ENCODE measurements around the gene PSD2. TPM values are rescaled to one million over a fixed set of nuclear protein-coding genes. Genes with fewer than 3 reads are reported as not detected.

PSD2 gene
- total and polyA plus RNA-seq, 2 donors (not counting 1 experiment from before 2014, with no cell fraction given) = 0.10 to 0.17 TPM

DNA sequence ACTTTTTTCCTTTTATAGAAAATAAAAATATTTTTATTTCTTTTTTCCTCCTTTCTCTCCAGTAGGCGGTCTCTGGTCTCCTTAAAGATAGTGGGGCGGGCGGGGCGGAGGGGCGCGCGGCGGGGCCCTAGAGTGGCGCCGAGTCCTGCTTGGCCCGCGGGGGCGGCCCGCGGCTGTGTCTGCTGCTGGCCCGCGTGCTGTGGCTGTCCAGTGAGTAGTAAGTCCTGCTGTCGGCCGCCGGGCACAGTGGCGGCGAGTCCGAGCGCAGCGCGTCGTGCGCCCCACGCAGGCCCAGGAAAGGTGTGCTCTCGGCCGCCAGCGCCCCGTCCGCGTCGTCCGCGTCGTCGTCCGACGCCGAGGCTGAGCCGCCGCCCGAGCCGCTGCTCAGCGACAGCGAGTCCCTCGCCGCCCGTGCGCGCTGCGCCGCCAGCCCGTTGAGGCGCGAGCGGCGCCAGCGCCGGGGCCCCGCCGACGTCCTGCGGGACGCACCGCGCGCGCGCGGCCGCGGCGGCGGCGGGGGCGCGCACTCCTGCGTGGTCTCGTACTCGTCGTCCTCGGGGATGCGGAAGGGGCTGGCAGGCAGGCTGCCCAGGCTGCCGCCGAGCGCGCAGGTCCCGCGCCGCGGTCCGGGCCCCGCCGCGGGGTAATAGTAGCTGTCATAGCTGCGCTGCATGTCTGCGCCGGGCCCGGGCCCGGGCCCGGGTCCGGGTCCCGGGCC is 52.3 kb downstream of the PSD2 start:
- intact Hi-C loops (cut with micrococcal nuclease) = loop anchor here (5.0 kb wide), 3 partner anchors 216 to 1636 kb away; partner anchors contain the start of gene CDC23
- Mint-ChIP-seq H3K27me3 (peaks cover 19% of the 10 kb centered on the region), H3K9me3 (ENCODE audit: insufficient read depth) (no peaks in the 10 kb centered on the region), H3K4me1 (peaks cover 15% of the 10 kb centered on the region), H3K27ac (peak overlapping the region; percentile 75), H3K4me3 (peak overlapping the region; percentile 78)
- Histone ChIP-seq H3K4me1 (ENCODE audit: control insufficient read depth in 2 of 2, insufficient read depth in 2 of 2, low read length in 2 of 2) (peaks cover 8 to 16% of the 10 kb centered on the region in 2 donors), H3K79me2 (ENCODE audit: control insufficient read depth, insufficient read depth, low read length) (no peaks in the 10 kb centered on the region), H3K4me3 (ENCODE audit: control extremely low read depth in 1 of 5, extremely low read depth in 1 of 5, insufficient read depth in 1 of 5, low read depth in 2 of 5, low read length in 4 of 5) (peak overlapping the region in 4 of 5 experiments; percentile 45 to 86 (median 60)), H4K20me1 (ENCODE audit: control insufficient read depth, insufficient read depth, low read length, poor library complexity, severe bottlenecking) (no peaks in the 10 kb centered on the region), H3K27ac (ENCODE audit: low read length in 2 of 2) (peak overlapping the region in 1 of 2 donors; percentile 60), H3K9ac (ENCODE audit: low read length) (peak overlapping the region; percentile 77), H3K9me3 (ENCODE audit: control extremely low read depth in 1 of 3, control insufficient read depth in 2 of 3, insufficient read depth in 1 of 3, low read length in 2 of 3) (no peaks in the 10 kb centered on the region), H3K27me3 (replicated peaks in 1 of 4; ENCODE audit: control extremely low read depth in 1 of 4, control insufficient read depth in 3 of 4, insufficient read depth in 4 of 4, low read length in 3 of 4) (peaks cover 0 to 36% (median 18%) of the 10 kb centered on the region in 4 experiments), H3K36me3 (replicated peaks in 1 of 2; ENCODE audit: control extremely low read depth in 1 of 2, control insufficient read depth in 1 of 2, extremely low read depth in 1 of 2, insufficient read depth in 2 of 2, low read length in 1 of 2) (no peaks in the 10 kb centered on the region), H3K4me2 (replicated peaks; ENCODE audit: low read depth, low read length, poor library complexity, severe bottlenecking) (peak overlapping the region; percentile 93), H2AFZ (ENCODE audit: insufficient read depth, low read depth, low read length, poor library complexity, severe bottlenecking) (peak overlapping the region; percentile 88)
- peak; percentile 88 for ATAC-seq (ENCODE audit: low read depth)
- TF ChIP-seq, protein P1, sequence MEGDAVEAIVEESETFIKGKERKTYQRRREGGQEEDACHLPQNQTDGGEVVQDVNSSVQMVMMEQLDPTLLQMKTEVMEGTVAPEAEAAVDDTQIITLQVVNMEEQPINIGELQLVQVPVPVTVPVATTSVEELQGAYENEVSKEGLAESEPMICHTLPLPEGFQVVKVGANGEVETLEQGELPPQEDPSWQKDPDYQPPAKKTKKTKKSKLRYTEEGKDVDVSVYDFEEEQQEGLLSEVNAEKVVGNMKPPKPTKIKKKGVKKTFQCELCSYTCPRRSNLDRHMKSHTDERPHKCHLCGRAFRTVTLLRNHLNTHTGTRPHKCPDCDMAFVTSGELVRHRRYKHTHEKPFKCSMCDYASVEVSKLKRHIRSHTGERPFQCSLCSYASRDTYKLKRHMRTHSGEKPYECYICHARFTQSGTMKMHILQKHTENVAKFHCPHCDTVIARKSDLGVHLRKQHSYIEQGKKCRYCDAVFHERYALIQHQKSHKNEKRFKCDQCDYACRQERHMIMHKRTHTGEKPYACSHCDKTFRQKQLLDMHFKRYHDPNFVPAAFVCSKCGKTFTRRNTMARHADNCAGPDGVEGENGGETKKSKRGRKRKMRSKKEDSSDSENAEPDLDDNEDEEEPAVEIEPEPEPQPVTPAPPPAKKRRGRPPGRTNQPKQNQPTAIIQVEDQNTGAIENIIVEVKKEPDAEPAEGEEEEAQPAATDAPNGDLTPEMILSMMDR (IDR thresholded peaks at IDR 0.05) = peak; percentile 27
- no peak for TF ChIP-seq EZH2 (IDR thresholded peaks at IDR 0.05; ENCODE audit: borderline replicate concordance, insufficient read depth, low read depth, low read length, poor library complexity, severe bottlenecking)
- peak; percentile 92 for DNase-seq
- POLR2A ChIA-PET = interaction anchor here (1.0 kb wide), 1 partner anchor 555 kb away, joined by 3 read pairs; the partner anchor contains the start of gene MATR3
- WGBS (ENCODE audit: insufficient coverage) = under 1% methylated on average over 107 of the region's 107 CpGs
- CTCF ChIA-PET = interaction anchor here (0.6 to 3.9 kb wide), 7 partner anchors 13 to 84 kb away, joined by 3 to 21 read pairs (median 4); no protein-coding TSS in a partner anchor
